Stomach smooth muscle (tissue), 2 donors: ENCODE data around the gene NDUFA5.

ENCODE experiments used
- H3K27ac ChIP-seq: one replicate; pipeline ENCODE4 v1.7.0; 2013; ENCODE audit warnings: mild to moderate bottlenecking, low read length, inconsistent platforms
- H3K27me3 ChIP-seq, 2 donors: one replicate each; pipeline ENCODE4 v1.7.0; 2013; ENCODE audit warnings: low read length in 2 of 2; ENCODE audit not compliant: insufficient read depth in 2 of 2, control insufficient read depth in 1 of 2
- H3K36me3 ChIP-seq, 2 donors: one replicate each; pipeline ENCODE4 v1.7.0; 2013; ENCODE audit warnings: low read length in 2 of 2; ENCODE audit not compliant: control insufficient read depth in 2 of 2, insufficient read depth in 2 of 2
- H3K4me1 ChIP-seq: one replicate; pipeline ENCODE4 v1.7.0; 2013; ENCODE audit warnings: low read length; ENCODE audit not compliant: control insufficient read depth, insufficient read depth
- H3K4me3 ChIP-seq, 2 donors: one replicate each; pipeline ENCODE4 v1.7.0; 2013; ENCODE audit warnings: low read length in 2 of 2
- H3K9ac ChIP-seq, 2 donors: one replicate each; pipeline ENCODE4 v1.7.0; 2013; ENCODE audit warnings: low read length in 2 of 2, mild to moderate bottlenecking in 1 of 2
- H3K9me3 ChIP-seq, 2 donors: one replicate each; pipeline ENCODE4 v1.7.0; 2013; ENCODE audit warnings: low read length in 2 of 2; ENCODE audit not compliant: control insufficient read depth in 2 of 2
- donor health status: healthy.
- donor health status: Pancreatic carcinoma.

The NDUFA5 gene

DNA sequence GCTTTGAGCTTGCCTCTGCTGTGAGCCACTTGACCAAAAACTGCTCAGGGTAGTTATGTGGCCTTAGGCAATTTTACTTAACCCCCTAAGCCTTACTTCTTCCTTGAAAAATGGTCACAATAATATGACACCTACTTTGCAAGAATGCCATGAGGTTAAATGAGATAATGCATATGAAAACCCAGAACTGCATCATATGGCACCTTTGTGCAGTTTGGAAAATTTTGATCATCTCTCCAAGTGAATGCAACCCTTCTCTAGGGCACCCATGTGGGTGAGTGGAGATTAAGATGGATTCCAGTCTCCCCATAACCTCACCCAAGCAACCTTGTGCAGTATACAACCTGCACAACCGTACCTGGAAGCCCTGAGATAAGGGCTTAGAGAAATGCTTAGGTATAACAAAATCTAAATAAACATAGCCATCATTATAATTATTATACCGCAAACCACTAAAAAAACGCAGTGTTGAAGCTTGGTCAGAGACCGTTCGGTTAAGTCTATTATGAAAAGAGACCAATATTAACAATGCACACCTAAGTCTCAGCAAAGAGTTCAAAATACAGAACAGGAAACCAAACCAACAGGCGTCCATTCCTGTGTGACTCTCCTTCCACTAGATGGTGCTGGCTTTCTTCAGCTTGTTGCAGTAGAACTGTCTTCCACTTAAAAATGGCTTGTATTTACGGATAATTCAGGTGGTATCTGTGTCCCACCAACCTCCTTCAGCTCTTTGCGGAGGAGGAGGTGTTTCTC lies 23.0 kb upstream of the NDUFA5 start:
- Histone ChIP-seq H3K9ac (no peak overlapping the region), H3K4me3 (no peak overlapping the region), H3K27me3 (no peaks in the 10 kb centered on the region), H3K36me3 (no peaks in the 10 kb centered on the region), H3K4me1 (no peaks in the 10 kb centered on the region), H3K27ac (no peak overlapping the region), H3K9me3 (no peaks in the 10 kb centered on the region)

DNA sequence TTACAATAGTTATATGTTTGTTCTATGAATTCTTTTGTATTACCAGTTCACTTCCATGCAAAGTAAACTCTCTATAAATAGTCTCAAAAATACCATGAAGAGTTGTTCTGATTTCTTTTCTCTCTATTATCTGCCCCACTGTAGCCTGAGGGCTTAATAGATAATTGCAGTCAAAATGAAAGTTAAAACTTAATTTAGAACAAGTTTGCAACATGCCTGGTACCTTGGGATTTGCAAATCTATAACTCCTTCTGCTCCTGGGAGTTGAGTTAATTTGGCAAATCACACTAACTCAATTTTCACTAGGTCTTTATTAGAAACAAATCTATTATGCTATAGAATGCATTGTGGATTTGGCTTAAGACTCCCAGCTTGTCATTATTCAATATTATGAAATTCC lies 21.8 kb upstream of the NDUFA5 start:
- no peak overlapping the region for H3K27ac ChIP-seq
- no peaks in the 10 kb centered on the region for H3K36me3 ChIP-seq
- no peaks in the 10 kb centered on the region for H3K9me3 ChIP-seq
- no peak overlapping the region for H3K4me3 ChIP-seq
- H3K9ac ChIP-seq, result no peak overlapping the region
- no peaks in the 10 kb centered on the region for H3K4me1 ChIP-seq
- H3K27me3 ChIP-seq, result no peaks in the 10 kb centered on the region

DNA sequence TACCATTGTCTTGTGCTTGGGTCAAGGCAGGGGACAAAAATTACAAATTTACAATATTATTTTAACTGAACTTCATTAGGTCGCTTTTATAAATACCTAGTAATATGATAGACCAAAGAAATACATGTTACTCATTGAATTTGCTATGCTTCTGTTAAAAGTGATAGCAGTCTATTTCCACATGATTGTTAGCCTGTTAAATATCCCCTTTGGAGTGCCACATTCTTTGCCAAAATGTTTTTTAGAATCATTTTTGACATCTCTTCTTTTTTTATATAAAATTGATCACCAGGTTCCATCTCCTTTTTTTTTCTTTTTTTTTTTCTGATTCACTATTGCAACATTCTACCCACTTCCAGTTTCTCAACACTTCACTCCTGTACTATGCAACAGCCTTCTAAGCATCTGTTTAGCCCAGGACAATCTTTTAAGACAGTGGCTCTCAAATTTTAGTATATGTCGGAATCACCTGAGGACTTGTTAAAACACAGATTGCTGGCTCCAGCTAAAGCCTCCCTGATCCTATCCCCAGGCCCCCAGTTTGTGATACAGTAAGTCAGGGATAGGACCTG lies 16.4 kb upstream of the NDUFA5 start:
- no peaks in the 10 kb centered on the region for H3K27me3 ChIP-seq
- H3K4me3 ChIP-seq, result no peak overlapping the region
- no peak overlapping the region for H3K9ac ChIP-seq
- H3K27ac ChIP-seq, result no peak overlapping the region
- H3K4me1 ChIP-seq, result no peaks in the 10 kb centered on the region
- no peaks in the 10 kb centered on the region for H3K9me3 ChIP-seq
- H3K36me3 ChIP-seq, result no peaks in the 10 kb centered on the region

DNA sequence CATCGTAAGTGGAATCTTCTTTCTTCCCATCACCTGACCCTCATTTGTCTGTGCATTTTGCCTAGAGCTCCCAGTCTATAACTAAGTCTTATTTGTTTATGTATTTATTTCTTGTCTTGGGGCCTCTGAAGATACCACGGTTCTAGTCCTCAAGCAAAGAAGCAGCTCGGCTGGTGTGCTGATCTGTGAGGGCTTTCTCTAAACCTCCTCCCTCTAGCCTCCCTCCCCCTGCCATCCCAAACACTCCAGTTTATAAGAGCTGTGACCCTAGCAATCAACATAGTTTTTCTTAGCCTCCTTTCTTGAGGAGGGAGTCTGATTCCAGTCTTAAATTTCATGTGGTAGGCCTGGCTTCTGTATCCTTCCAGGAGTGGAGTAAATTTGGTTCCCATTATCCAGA lies 15.7 kb upstream of the NDUFA5 start:
- no peaks in the 10 kb centered on the region for H3K4me1 ChIP-seq
- no peak overlapping the region for H3K27ac ChIP-seq
- no peaks in the 10 kb centered on the region for H3K9me3 ChIP-seq
- H3K4me3 ChIP-seq, result no peak overlapping the region
- no peaks in the 10 kb centered on the region for H3K36me3 ChIP-seq
- no peaks in the 10 kb centered on the region for H3K27me3 ChIP-seq
- no peak overlapping the region for H3K9ac ChIP-seq

DNA sequence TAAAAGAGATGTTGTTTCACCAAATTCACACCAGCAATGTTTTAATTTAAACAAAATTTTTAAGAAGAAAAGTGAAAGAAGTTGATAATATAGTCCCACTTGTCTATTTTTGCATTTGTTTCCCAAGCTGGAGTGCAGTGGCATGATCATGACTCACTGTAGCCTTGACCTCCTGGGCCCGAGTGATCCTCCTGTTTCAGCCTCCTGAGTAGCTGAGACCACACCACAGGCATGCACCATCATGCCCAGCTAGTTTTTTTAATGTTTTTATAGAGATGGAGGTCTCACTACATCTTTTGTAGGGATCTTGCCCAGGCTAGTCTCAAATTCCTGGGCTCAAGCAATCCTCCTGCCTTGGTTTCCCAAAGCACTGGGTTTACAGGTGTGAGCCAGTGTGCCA lies 14.1 kb upstream of the NDUFA5 start:
- Histone ChIP-seq H3K4me3 (no peak overlapping the region), H3K27ac (no peak overlapping the region), H3K9ac (no peak overlapping the region), H3K4me1 (no peaks in the 10 kb centered on the region), H3K9me3 (no peaks in the 10 kb centered on the region), H3K36me3 (no peaks in the 10 kb centered on the region), H3K27me3 (no peaks in the 10 kb centered on the region)

- Histone ChIP-seq H3K27me3 (no peaks in the 10 kb centered on the region), H3K9ac (no peak overlapping the region)
These were observed 13.6 kb upstream of the NDUFA5 start for GRCh38 chr7:123571187-123571586.

GRCh38 chr7:123570390-123571182 lies 13.0 kb upstream of the NDUFA5 start:
- Histone ChIP-seq H3K4me3 (no peak overlapping the region), H3K27ac (no peak overlapping the region), H3K9me3 (no peaks in the 10 kb centered on the region), H3K36me3 (no peaks in the 10 kb centered on the region), H3K4me1 (no peaks in the 10 kb centered on the region), H3K27me3 (no peaks in the 10 kb centered on the region), H3K9ac (no peak overlapping the region)

More at GRCh38 chr7:123571187-123571586, 13.6 kb upstream of the NDUFA5 start:
- H3K4me1 ChIP-seq, result no peaks in the 10 kb centered on the region
- H3K27ac ChIP-seq, result no peak overlapping the region
- H3K36me3 ChIP-seq, result no peaks in the 10 kb centered on the region
- no peaks in the 10 kb centered on the region for H3K9me3 ChIP-seq
- no peak overlapping the region for H3K4me3 ChIP-seq

DNA sequence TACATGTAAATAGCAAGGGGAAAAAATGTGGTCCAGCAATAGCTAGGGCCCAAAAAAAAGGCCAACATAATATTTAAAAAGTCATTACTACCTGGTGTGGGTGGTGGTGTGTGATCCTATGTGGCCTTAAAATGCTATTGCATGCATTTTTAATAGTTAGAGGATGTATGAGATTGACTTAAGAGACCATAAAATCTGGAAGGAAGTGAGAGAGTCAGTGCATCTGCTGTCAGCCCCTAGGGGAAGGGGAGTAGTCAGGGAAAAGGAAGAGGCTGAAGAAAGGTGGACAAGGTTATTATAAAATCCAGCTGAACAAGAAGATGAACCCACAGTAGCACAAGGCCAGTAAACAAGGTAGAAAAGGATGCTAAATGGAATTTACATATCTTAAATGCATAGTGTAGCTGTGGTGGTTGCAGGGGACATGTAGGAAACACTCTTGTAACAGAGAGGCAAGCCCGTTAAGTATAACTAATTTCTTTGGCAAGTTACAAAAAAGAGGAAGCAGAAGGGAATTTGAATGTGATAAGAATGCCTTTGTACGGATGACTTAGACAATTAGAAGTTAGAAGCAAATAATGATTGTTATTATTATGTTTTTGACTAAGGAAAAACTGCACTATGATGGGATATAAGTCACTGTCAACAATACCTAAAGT lies 11.9 kb upstream of the NDUFA5 start:
- H3K27me3 ChIP-seq, result no peaks in the 10 kb centered on the region
- H3K9ac ChIP-seq, result no peak overlapping the region
- H3K9me3 ChIP-seq, result no peaks in the 10 kb centered on the region
- no peaks in the 10 kb centered on the region for H3K4me1 ChIP-seq
- H3K4me3 ChIP-seq, result no peak overlapping the region
- no peaks in the 10 kb centered on the region for H3K36me3 ChIP-seq
- H3K27ac ChIP-seq, result no peak overlapping the region

- no peak overlapping the region for H3K27ac ChIP-seq
- no peaks in the 10 kb centered on the region for H3K36me3 ChIP-seq
- no peak overlapping the region for H3K9ac ChIP-seq
- no peak overlapping the region for H3K4me3 ChIP-seq
- no peaks in the 10 kb centered on the region for H3K4me1 ChIP-seq
- H3K9me3 ChIP-seq, result no peaks in the 10 kb centered on the region
- no peaks in the 10 kb centered on the region for H3K27me3 ChIP-seq
These were observed 4.5 kb upstream of the NDUFA5 start for GRCh38 chr7:123562121-123562520.

GRCh38 chr7:123558289-123558874 lies 764 bp upstream of the NDUFA5 start:
- Histone ChIP-seq H3K27ac (peak overlapping the region; percentile 91), H3K4me1 (peaks cover 5% of the 10 kb centered on the region), H3K4me3 (peak overlapping the region; percentile 97 to 98), H3K36me3 (no peaks in the 10 kb centered on the region), H3K27me3 (no peaks in the 10 kb centered on the region), H3K9me3 (no peaks in the 10 kb centered on the region), H3K9ac (peak overlapping the region; percentile 91 to 95)
